Muscle layer of colon (tissue), 2 donors: ENCODE measurements around the gene CENPX.

Experiments used
- H3K27ac ChIP-seq: one replicate; pipeline ENCODE4 v1.7.0; 2013; ENCODE audit warnings: low read depth, mild to moderate bottlenecking, low read length, moderate library complexity
- H3K27me3 ChIP-seq, 2 donors: one replicate each; pipeline ENCODE4 v1.7.0; 2013; ENCODE audit warnings: low read length in 2 of 2, mild to moderate bottlenecking in 2 of 2; ENCODE audit not compliant: insufficient read depth in 2 of 2, control insufficient read depth in 1 of 2
- H3K36me3 ChIP-seq: one replicate; pipeline ENCODE4 v1.7.0; 2013; ENCODE audit warnings: mild to moderate bottlenecking, low read length; ENCODE audit not compliant: insufficient read depth
- H3K4me1 ChIP-seq: one replicate; pipeline ENCODE4 v1.7.0; 2013; ENCODE audit warnings: mild to moderate bottlenecking, low read length; ENCODE audit not compliant: insufficient read depth
- H3K4me3 ChIP-seq, 2 donors: one replicate each; pipeline ENCODE4 v1.7.0; 2013; ENCODE audit warnings: low read length in 2 of 2, low read depth in 1 of 2, mild to moderate bottlenecking in 1 of 2, moderate library complexity in 1 of 2
- H3K9ac ChIP-seq: one replicate; pipeline ENCODE4 v1.7.0; 2013; ENCODE audit warnings: low read length
- H3K9me3 ChIP-seq: one replicate; pipeline ENCODE4 v1.7.0; 2013; ENCODE audit warnings: mild to moderate bottlenecking, low read length
- donor health status: abdominal sarcoma.
- donor health status: Adenocarcinoma of cecum.

The CENPX gene

GRCh38 chr17:82060614-82061013 lies 37.9 kb upstream of the CENPX start:
- Histone ChIP-seq H3K9me3 (no peaks in the 10 kb centered on the region), H3K9ac (no peak overlapping the region), H3K4me1 (peaks cover 12% of the 10 kb centered on the region), H3K4me3 (no peak overlapping the region), H3K27ac (no peak overlapping the region), H3K27me3 (no peaks in the 10 kb centered on the region), H3K36me3 (peaks cover 39% of the 10 kb centered on the region)

GRCh38 chr17:82060001-82060380 lies 37.3 kb upstream of the CENPX start:
- peaks cover 44% of the 10 kb centered on the region for H3K36me3 ChIP-seq
- no peak overlapping the region for H3K27ac ChIP-seq
- no peak overlapping the region for H3K9ac ChIP-seq
- no peaks in the 10 kb centered on the region for H3K9me3 ChIP-seq
- peaks cover 12% of the 10 kb centered on the region for H3K4me1 ChIP-seq
- no peaks in the 10 kb centered on the region for H3K27me3 ChIP-seq
- no peak overlapping the region for H3K4me3 ChIP-seq

- H3K4me1 ChIP-seq = peaks cover 7% of the 10 kb centered on the region
- no peak overlapping the region for H3K27ac ChIP-seq
- peaks cover 48% of the 10 kb centered on the region for H3K36me3 ChIP-seq
- no peaks in the 10 kb centered on the region for H3K27me3 ChIP-seq
- H3K4me3 ChIP-seq = no peak overlapping the region
- H3K9me3 ChIP-seq = no peaks in the 10 kb centered on the region
- no peak overlapping the region for H3K9ac ChIP-seq
These were observed 36.8 kb upstream of the CENPX start for GRCh38 chr17:82059272-82060000.

- peaks cover 54% of the 10 kb centered on the region for H3K36me3 ChIP-seq
These were observed 36.2 kb upstream of the CENPX start for GRCh38 chr17:82058855-82059249.

GRCh38 chr17:82058230-82058854 lies 35.7 kb upstream of the CENPX start:
- H3K27me3 ChIP-seq = no peaks in the 10 kb centered on the region
- no peaks in the 10 kb centered on the region for H3K9me3 ChIP-seq
- no peak overlapping the region for H3K27ac ChIP-seq
- no peak overlapping the region for H3K4me3 ChIP-seq
- H3K36me3 ChIP-seq = peaks cover 51% of the 10 kb centered on the region
- H3K4me1 ChIP-seq = peaks cover 7% of the 10 kb centered on the region
- no peak overlapping the region for H3K9ac ChIP-seq

More at GRCh38 chr17:82058855-82059249, 36.2 kb upstream of the CENPX start:
- no peaks in the 10 kb centered on the region for H3K9me3 ChIP-seq
- no peak overlapping the region for H3K9ac ChIP-seq
- no peaks in the 10 kb centered on the region for H3K27me3 ChIP-seq
- H3K4me1 ChIP-seq = peaks cover 3% of the 10 kb centered on the region
- no peak overlapping the region for H3K27ac ChIP-seq
- H3K4me3 ChIP-seq = no peak overlapping the region

GRCh38 chr17:82056729-82057621 lies 34.3 kb upstream of the CENPX start:
- H3K27ac ChIP-seq = no peak overlapping the region
- H3K36me3 ChIP-seq = peaks cover 39% of the 10 kb centered on the region

GRCh38 chr17:82055965-82056728 lies 33.5 kb upstream of the CENPX start:
- Histone ChIP-seq H3K36me3 (peaks cover 35% of the 10 kb centered on the region), H3K4me1 (peaks cover 17% of the 10 kb centered on the region), H3K9me3 (no peaks in the 10 kb centered on the region), H3K27me3 (no peaks in the 10 kb centered on the region), H3K4me3 (no peak overlapping the region), H3K9ac (no peak overlapping the region), H3K27ac (no peak overlapping the region)

More at GRCh38 chr17:82056729-82057621, 34.3 kb upstream of the CENPX start:
- H3K27me3 ChIP-seq = no peaks in the 10 kb centered on the region
- H3K9me3 ChIP-seq = no peaks in the 10 kb centered on the region
- no peak overlapping the region for H3K4me3 ChIP-seq
- H3K9ac ChIP-seq = no peak overlapping the region
- peaks cover 17% of the 10 kb centered on the region for H3K4me1 ChIP-seq

GRCh38 chr17:82055023-82055964 lies 32.6 kb upstream of the CENPX start:
- H3K27me3 ChIP-seq = no peaks in the 10 kb centered on the region
- no peaks in the 10 kb centered on the region for H3K9me3 ChIP-seq
- H3K9ac ChIP-seq = no peak overlapping the region
- H3K27ac ChIP-seq = no peak overlapping the region
- H3K36me3 ChIP-seq = peaks cover 26% of the 10 kb centered on the region
- peaks cover 24% of the 10 kb centered on the region for H3K4me1 ChIP-seq
- H3K4me3 ChIP-seq = no peak overlapping the region

- peaks cover 26% of the 10 kb centered on the region for H3K4me1 ChIP-seq
- no peaks in the 10 kb centered on the region for H3K27me3 ChIP-seq
- H3K4me3 ChIP-seq = no peak overlapping the region
- no peak overlapping the region for H3K27ac ChIP-seq
- no peak overlapping the region for H3K9ac ChIP-seq
- H3K36me3 ChIP-seq = peaks cover 22% of the 10 kb centered on the region
- no peaks in the 10 kb centered on the region for H3K9me3 ChIP-seq
These were observed 31.8 kb upstream of the CENPX start for GRCh38 chr17:82054351-82055022.
